AG09319 (cell line): Measurements from ENCODE around the gene SH3YL1.

Experiments used
- DNase-seq: peaks from one replicate; pipeline ENCODE4 v3.0.0-alpha.2; 2010; ENCODE audit warnings: low read depth; ENCODE audit errors: extremely low read depth
- TF ChIP-seq, protein P1 (sequence below): IDR thresholded peaks from 2 replicates; pipeline ENCODE4 v1.5.1; 2011; ENCODE audit warnings: low read depth, mild to moderate bottlenecking, inconsistent platforms, low read length, moderate library complexity

Gene SH3YL1

DNA sequence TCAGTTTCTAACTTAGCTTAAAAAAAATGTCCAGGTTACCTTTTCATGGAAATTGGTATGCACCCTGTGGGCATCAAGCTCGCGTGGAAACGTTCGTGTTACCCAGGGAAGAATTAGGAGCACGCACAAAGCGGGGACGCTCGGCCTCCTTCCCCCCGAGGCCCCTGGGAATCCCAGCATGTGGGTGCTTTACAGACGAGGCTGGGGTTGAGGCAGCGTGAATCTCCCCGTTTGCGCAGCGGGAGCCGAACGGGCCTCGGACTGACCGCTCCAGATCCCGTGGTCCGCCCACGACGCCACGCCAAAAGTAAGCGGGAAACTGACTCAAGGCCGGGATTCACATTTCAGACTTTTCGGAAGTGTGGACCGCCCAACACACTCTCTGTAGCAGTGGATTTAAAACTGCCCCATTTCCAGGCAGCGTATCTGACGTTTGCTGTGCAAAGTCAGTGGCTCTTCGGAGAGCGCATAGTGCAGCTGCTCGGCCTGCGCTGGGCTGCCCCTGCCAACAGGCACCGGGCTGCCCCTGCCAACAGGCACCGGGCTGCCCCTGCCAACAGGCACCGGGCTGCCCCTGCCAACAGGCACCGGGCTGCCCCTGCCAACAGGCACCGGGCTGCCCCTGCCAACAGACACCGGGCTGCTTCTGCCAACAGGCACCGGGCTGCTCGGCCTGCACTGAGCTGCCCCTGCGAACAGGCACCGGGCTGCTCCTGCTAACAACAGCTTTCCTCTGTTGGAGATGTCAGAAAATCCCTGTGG is 49.7 kb downstream of the SH3YL1 start:
- DNase-seq = no peak
- TF ChIP-seq, protein P1, sequence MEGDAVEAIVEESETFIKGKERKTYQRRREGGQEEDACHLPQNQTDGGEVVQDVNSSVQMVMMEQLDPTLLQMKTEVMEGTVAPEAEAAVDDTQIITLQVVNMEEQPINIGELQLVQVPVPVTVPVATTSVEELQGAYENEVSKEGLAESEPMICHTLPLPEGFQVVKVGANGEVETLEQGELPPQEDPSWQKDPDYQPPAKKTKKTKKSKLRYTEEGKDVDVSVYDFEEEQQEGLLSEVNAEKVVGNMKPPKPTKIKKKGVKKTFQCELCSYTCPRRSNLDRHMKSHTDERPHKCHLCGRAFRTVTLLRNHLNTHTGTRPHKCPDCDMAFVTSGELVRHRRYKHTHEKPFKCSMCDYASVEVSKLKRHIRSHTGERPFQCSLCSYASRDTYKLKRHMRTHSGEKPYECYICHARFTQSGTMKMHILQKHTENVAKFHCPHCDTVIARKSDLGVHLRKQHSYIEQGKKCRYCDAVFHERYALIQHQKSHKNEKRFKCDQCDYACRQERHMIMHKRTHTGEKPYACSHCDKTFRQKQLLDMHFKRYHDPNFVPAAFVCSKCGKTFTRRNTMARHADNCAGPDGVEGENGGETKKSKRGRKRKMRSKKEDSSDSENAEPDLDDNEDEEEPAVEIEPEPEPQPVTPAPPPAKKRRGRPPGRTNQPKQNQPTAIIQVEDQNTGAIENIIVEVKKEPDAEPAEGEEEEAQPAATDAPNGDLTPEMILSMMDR = no peak

- DNase-seq = no peak
- TF ChIP-seq, protein P1 = no peak
Observed at GRCh38 chr2:211486-212184, 52.2 kb downstream of the SH3YL1 start.

- DNase-seq = no peak
- TF ChIP-seq, protein P1 = no peak
Observed at GRCh38 chr2:210660-211059, 53.2 kb downstream of the SH3YL1 start.

GRCh38 chr2:209470-209869 is 54.4 kb downstream of the SH3YL1 start:
- TF ChIP-seq, protein P1 = no peak

DNA sequence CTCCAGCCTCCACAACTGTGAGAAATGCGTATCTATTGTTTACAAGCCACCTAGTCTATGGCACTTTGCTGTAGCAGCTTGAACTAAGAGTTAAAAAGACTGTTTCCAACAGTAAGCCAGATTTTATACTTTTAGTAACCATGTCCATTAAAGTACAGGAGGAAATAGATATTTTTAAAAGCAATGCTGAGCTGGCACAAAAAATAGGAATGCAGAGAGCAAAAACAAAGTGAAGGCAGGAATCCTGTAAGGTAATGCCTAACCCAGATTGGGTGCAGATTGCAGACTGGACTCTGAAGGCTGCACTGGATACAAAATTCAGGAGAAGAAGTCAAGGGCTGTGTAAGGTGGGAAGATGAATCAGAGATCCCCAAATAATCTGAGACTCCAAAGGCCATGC is 55.5 kb downstream of the SH3YL1 start:
- DNase-seq = no peak
- TF ChIP-seq, protein P1 = no peak

More at GRCh38 chr2:209470-209869, 54.4 kb downstream of the SH3YL1 start:
- DNase-seq = no peak

DNA sequence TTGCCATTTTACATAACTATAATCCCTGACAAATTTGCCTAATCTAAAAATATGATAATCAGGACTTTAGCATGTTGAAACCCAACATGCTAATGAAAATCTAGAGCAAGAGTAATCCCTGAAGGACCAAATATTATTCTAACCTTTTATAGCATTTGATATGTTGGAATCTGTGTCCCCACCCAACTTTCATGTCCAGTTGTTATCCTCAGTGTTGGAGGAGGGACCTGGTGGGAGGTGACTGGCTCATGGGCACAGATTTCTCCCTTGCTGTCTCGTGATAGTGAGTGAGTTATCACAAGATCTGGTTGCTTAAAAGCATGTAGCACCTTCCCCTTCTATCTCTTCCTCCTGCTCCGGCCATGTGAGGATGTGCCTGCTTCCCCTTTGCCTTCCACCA is 59.8 kb downstream of the SH3YL1 start:
- TF ChIP-seq, protein P1 = no peak
- DNase-seq = no peak

- DNase-seq = no peak
- TF ChIP-seq, protein P1 = no peak
Observed at GRCh38 chr2:203401-203800, 60.4 kb downstream of the SH3YL1 start.
